Measurements from ENCODE around the gene PRSS2.

GRCh38 chr7:142752376-142753225, 18.2 kb upstream of the PRSS2 start:
- no peak for TF ChIP-seq REST (IDR thresholded peaks at IDR 0.05; ENCODE audit: insufficient read depth in 1 of 2, low read depth in 2 of 2, low read length in 2 of 2)
- no peak for TF ChIP-seq POLR2AphosphoS5 (IDR thresholded peaks at IDR 0.05; ENCODE audit: low read depth, low read length)
- TF ChIP-seq TAF1 (IDR thresholded peaks at IDR 0.05; ENCODE audit: borderline replicate concordance, insufficient read depth, low read length): no peak
- TF ChIP-seq SIN3A (IDR thresholded peaks at IDR 0.05; ENCODE audit: borderline replicate concordance, insufficient read depth, low read length): no peak
